Measurements from ENCODE around the gene CUL4A.
A peak's percentile ranks its signal among the peaks of the same experiment; 100 is the strongest.
"Not testable (repeated sequence)": the region's sequence is repeated elsewhere in the genome, so short reads cannot be mapped to it uniquely, and the experiment has no call there.

Gene CUL4A

GRCh38 chr13:113239986-113240385, 30.6 kb downstream of the CUL4A start:
- no peak for DNase-seq

DNA sequence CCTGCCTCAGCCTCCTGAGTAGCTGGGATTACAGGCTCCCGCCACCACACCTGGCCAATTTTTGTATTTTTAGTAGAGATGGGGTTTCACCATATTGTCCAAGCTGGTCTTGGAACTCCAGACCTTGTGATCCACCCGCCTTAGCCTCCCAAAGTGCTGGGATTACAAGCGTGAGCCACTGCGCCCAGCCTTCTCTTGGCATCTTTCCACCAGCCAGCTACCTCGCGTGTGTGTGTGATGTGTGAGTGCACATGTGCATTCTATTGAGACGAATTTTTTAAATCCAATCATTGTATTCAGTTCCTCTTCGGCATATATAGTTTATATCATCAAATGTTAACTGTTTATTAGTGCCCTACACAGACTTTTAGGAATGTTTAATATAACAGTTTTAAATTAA, 32.2 kb downstream of the CUL4A start:
- not testable (repeated sequence) for DNase-seq

DNA sequence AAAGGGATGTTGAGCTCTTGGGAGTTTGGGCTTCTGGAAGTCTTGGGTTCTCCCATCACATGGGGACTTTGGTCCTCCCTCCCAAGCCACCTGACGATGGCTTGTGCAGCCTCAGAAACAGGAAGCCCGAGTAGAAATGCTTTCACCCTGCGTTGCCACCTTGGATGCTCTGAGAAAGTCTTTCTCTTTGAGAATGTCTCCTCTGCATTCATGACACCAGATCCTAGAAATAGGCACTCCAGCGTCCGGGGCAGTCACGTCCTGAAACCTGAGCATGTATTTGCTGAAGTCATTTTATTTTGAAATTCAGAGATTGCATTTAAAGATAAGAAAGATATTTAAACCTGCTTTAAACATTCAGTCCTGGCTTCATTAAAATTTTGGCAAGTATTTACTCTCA, 34.4 kb downstream of the CUL4A start:
- DNase-seq, result no peak

- DNase-seq, result no peak
Measured at GRCh38 chr13:113245849-113246796, 36.7 kb downstream of the CUL4A start.

DNA sequence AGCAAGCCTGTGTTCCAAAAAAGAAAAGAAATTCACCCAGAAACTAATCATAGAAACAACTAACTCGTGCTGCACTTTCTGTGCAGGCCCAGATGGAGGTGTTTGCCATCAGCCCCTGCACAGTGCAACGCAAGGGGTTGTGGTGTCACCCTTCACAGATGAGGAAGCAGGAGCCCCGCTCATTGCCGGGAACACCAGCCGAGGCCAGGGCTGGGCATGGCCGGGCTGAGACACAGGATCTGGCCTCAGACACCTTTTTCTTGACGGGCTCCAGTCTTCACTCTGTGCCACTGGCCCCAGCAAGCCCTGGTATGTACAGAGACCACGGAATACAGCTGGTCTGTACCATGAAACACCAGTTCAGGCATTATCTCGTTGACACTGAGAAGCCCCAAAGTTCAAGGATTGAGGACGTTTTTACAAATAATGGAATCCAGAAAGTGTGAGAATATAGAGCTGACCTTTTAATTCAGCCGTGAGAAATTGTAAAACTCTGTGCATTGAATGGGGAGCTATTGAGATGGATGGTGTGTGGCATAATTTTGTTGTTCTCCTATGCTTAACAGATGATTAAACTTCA, 43.2 kb downstream of the CUL4A start:
- no peak for DNase-seq

DNA sequence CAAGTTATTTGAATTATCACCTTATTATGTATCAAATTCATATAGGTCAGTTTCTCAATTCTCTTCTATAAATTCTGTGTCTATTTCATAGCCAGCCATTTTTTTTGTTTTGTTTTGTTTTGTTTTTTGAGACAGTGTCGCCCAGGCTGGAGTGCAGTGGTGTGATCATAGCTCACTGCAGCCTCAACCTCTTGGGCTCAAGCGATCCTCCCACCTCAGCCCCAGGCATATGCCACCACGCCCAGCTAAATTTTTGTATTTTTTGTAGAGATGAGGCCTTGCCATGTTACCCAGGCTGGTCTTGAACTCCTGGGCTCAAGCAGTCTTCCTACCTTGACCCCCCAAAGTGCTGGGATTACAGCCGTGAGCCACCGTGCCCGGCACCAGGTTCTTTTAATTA, 48.5 kb downstream of the CUL4A start:
- not testable (repeated sequence) for DNase-seq

- peak; percentile 35 for DNase-seq
Measured at GRCh38 chr13:113258321-113259054, 49.1 kb downstream of the CUL4A start.

- DNase-seq, result no peak
Measured at GRCh38 chr13:113260996-113261395, 51.6 kb downstream of the CUL4A start.

GRCh38 chr13:113263016-113263415, 53.6 kb downstream of the CUL4A start:
- DNase-seq, result not testable (repeated sequence)

DNA sequence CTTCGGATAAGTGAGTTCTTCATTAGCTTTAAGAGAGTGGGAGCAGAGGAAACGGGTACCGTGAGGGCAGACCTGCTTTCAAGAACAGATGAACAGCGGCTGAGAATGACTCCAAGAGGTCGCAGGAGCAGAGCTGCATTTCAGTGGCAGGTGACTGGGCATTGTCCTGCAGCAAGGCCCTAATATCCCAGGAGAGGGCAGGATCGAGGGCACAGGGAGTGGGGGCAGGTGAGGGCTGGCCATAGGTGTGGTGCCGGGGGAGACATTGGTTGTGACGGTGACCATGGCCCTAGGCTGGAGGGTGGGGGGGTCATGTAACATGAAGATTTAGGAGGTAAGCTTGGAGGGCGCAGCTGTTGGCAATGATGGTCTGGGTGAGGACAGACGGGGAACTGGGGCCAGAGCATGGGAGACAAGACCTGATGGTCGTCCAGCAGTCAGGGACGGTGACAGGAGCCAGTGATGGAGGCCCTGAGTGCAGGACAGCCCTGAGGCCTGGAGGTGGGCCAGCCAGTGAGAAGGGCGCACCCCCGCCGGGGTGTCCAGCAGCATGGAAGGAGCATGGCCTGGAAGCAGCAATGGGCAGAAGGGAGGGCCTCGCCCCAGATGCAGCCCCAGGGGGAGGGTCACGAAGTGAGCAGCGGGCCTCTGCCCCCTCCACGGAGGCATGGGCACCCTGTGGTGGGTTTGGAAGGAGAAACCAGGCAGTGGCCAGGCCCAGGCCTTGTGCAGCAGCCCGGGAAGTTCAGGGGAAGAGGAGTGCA, 58.4 kb downstream of the CUL4A start:
- DNase-seq, result no peak

DNA sequence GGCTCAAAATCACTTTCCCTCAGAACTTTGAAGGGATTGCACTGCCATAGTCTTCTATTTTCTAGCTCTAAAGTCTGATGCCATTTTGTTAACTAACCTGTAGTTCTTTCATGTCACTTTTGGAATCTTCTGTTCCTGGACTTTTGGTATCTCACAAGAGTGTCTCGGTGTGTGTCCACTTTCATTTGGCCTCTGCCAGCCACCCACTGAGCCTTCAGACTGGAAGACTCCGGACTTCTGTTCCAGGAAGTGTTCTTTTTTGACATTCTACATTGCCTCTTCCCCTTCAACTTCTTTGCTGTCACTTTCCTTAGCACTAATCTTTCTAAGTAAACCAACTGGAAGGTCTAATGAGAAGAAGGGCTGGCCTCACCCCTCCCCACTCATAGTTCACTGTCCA, 62.6 kb downstream of the CUL4A start:
- no peak for DNase-seq

DNA sequence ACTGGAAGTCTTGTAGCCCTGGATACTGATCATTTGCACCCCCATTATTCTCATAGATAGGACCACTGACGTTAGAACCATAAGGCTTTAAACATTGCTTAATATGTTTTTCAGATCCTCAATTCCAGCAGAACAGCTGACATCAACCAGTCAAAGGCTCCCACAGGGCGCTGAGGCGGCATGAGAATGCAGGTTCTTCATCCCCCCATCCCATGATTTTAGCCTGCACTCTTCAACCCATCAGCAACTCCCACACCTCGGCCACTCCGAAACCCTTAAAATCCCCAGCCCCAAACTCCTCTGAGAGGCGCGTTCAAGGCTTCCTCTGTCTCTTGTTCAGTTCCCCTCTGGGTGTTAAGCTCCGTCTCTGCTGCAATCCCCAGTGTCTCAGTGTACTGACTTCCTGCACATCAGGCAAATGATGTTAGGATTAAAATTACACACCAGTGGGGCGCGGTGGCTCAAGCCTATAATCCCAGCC, 63.3 kb downstream of the CUL4A start:
- no peak for DNase-seq

- no peak for DNase-seq
Measured at GRCh38 chr13:113273321-113273720, 63.9 kb downstream of the CUL4A start.

- DNase-seq, result no peak
Measured at GRCh38 chr13:113273851-113274590, 64.6 kb downstream of the CUL4A start.

GRCh38 chr13:113274721-113275120, 65.3 kb downstream of the CUL4A start:
- no peak for DNase-seq

GRCh38 chr13:113275387-113275786, 66.0 kb downstream of the CUL4A start:
- DNase-seq, result no peak

- DNase-seq, result no peak
Measured at GRCh38 chr13:113280126-113280525, 70.7 kb downstream of the CUL4A start.

GRCh38 chr13:113283904-113284303, 74.5 kb downstream of the CUL4A start:
- no peak for DNase-seq

- DNase-seq, result no peak
Measured at GRCh38 chr13:113288880-113289279, 79.5 kb downstream of the CUL4A start.

- DNase-seq, result no peak
Measured at GRCh38 chr13:113291129-113291528, 81.7 kb downstream of the CUL4A start.

- DNase-seq, result peak; percentile 20
Measured at GRCh38 chr13:113292021-113292862, 82.8 kb downstream of the CUL4A start.

Measured in GDM1 (cell line).